Immature natural killer cell (primary cell): Measurements from ENCODE around the gene CD4. TPM values are rescaled to one million over a fixed set of nuclear protein-coding genes. Genes with fewer than 3 reads are reported as not detected.

Experiments used
- DNase-seq, 3 donors: peaks; one replicate each; pipeline ENCODE4 v3.0.0; 2022; ENCODE audit warnings: mixed read lengths in 1 of 3
- H3K27ac Mint-ChIP-seq, 6 donors: one replicate each; pipeline ENCODE4 v1.8.0; 2020; ENCODE audit warnings: mixed read lengths in 6 of 6, mild to moderate bottlenecking in 5 of 6, inconsistent platforms in 4 of 6, moderate library complexity in 3 of 6
- H3K27me3 Mint-ChIP-seq, 3 donors: one replicate each; pipeline ENCODE4 v1.8.0; 2020 to 2021; ENCODE audit warnings: low read depth in 3 of 3, mild to moderate bottlenecking in 3 of 3, mixed read lengths in 3 of 3, moderate library complexity in 3 of 3, inconsistent platforms in 1 of 3
- H3K36me3 Mint-ChIP-seq, 3 donors: one replicate each; pipeline ENCODE4 v1.8.0; 2020; ENCODE audit warnings: mixed read lengths in 3 of 3, inconsistent platforms in 2 of 3, mild to moderate bottlenecking in 2 of 3
- H3K4me1 Mint-ChIP-seq, 2 donors: one replicate each; pipeline ENCODE4 v1.8.0; 2020; ENCODE audit warnings: inconsistent platforms in 2 of 2, mild to moderate bottlenecking in 2 of 2, mixed read lengths in 2 of 2, moderate library complexity in 1 of 2
- H3K4me3 Mint-ChIP-seq, 5 donors: one replicate each; pipeline ENCODE4 v1.8.0; 2020; ENCODE audit warnings: mild to moderate bottlenecking in 5 of 5, mixed read lengths in 5 of 5, inconsistent platforms in 3 of 5, moderate library complexity in 3 of 5
- H3K9me3 Mint-ChIP-seq, 6 donors: one replicate each; pipeline ENCODE4 v1.8.0; 2020; ENCODE audit warnings: mild to moderate bottlenecking in 6 of 6, mixed read lengths in 6 of 6, inconsistent platforms in 4 of 6, moderate library complexity in 3 of 6
- polyA plus RNA-seq, 3 donors: library from polyadenylated mRNA; unstranded; fragments of 300-500 nt; fragmentation: Illumina TruSeq; gene quantifications; one replicate each; pipeline ENCODE4 v1.2.3, GENCODE V29; 2021

The CD4 gene
- polyA plus RNA-seq, 3 donors from 2014 or later = 2.0 to 11.7 (median 6.6) TPM

DNA sequence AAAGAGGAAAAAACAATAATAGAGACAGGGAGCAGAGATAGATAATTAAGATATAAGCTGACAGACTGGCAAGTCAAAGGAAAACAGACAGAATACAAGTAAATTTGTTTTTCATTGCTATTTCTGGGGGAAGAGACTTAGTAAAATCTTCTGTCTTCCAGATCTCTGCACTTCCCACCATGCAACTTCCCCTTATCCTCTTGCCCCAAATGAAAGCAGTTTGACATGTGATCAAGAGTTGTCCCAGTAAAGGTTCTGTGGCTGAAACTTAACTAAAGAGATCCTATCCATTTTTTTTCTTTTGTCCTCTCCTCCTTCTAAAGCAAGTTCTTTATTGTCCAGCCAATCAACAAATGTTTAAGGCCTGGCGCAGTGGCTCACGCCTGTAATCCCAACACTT, 34.9 kb upstream of the CD4 start:
- peaks cover 4 to 7% (median 4%) of the 10 kb centered on the region in 3 donors for H3K36me3 Mint-ChIP-seq
- peaks cover 22 to 24% of the 10 kb centered on the region in 2 donors for H3K4me1 Mint-ChIP-seq
- H3K27ac Mint-ChIP-seq = peak overlapping the region in 5 of 6 donors; percentile 2 to 99 (median 96)
- H3K27me3 Mint-ChIP-seq = peaks cover 4 to 11% (median 7%) of the 10 kb centered on the region in 3 donors
- no peak for DNase-seq
- H3K4me3 Mint-ChIP-seq = peak overlapping the region in 2 of 5 donors; percentile 9 to 51
- H3K9me3 Mint-ChIP-seq = no peaks in the 10 kb centered on the region

DNA sequence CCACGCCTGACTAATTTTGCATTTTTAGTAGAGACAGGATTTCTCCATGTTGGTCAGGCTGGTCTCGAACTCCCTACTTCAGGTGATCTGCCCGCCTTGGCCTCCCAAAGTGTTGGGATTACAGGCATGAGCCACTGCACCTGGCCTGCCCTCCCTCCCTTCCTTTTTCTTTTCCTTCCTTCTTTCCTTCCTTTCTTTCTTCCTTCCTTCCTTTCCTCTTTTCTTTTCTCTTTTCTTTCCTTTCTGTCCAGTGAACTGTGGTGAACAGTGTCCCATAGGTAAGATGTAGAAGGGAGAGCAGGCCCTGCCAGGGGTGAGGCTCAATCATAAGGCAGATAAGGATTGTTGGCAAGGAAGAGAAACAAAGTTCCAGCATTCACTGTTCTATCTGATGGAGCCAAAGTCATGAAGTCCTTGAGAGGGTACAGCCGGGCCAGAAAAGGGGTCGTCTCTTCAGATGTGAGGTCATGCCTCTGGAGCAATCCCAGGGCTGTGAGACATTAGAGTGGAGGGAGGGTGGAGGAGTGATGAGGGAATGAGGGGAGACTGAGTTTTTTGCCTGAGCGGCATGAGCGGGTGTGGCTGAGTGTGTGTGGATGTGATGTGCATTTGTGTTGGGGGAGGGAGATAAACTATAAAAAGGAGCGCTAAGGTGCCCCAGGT, 32.2 kb upstream of the CD4 start:
- Mint-ChIP-seq H3K4me3 (no peak overlapping the region), H3K4me1 (peaks cover 11 to 13% of the 10 kb centered on the region in 2 donors), H3K9me3 (no peaks in the 10 kb centered on the region), H3K36me3 (no peaks in the 10 kb centered on the region), H3K27me3 (peaks cover 4 to 10% (median 7%) of the 10 kb centered on the region in 3 donors), H3K27ac (peak overlapping the region in 1 of 6 donors; percentile 42)
- no peak for DNase-seq

DNA sequence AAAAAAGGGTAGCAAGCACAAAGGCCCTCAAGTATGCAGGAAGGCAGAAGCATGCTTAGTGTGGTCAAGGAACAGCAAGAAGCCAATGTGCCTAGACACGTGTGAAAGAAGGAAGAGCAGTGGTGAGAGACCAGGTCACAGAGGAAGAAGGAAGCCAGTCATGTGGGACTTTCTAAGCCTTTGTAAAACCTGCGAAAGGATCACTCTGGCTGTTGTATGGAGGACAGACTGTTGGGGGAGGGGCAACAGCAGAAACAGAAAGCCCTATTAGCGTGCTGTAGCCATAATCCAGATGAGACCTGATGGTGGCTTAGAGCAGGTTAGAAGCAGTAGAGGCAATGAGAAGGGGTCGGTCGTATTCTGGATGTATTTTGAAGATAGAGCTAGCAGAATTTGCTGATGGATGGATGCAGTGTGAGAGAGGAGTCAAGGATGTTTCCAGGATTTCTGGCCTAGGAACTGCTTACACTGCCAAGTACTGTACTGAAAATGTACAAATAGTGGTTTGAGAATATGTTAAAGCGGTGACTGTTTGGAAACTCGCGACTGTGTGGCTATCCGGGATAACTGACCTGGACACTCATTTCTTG, 30.7 kb upstream of the CD4 start:
- peaks cover 2 to 4% of the 10 kb centered on the region in 2 donors for H3K4me1 Mint-ChIP-seq
- no peaks in the 10 kb centered on the region for H3K9me3 Mint-ChIP-seq
- no peak overlapping the region for H3K4me3 Mint-ChIP-seq
- peaks cover 0 to 4% (median 3%) of the 10 kb centered on the region in 3 donors for H3K27me3 Mint-ChIP-seq
- no peaks in the 10 kb centered on the region for H3K36me3 Mint-ChIP-seq
- no peak for DNase-seq
- no peak overlapping the region for H3K27ac Mint-ChIP-seq

DNA sequence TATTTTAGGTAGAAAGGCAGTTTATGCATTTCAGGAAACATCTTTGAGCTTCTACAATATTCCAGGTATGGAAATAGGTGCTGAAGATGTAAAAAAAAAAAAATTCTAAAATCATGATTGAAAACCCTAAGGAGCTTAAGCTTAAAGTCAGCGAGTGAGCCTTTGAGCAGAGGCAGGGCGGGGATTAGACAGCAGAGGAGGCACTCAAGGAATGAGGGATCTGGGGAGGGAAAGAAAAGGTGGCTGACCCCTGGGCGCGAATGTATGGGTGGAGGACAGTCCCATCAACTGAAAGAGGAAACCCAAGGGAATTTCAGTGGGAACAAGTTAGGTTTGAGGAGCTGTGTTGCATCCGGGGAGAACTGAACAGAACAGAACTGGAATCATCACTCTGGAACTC, 29.6 kb upstream of the CD4 start:
- Mint-ChIP-seq H3K27ac (no peak overlapping the region), H3K27me3 (peaks cover 3 to 10% (median 7%) of the 10 kb centered on the region in 3 donors), H3K4me1 (peaks cover 9 to 10% of the 10 kb centered on the region in 2 donors), H3K36me3 (no peaks in the 10 kb centered on the region), H3K4me3 (no peak overlapping the region), H3K9me3 (no peaks in the 10 kb centered on the region)
- no peak for DNase-seq

DNA sequence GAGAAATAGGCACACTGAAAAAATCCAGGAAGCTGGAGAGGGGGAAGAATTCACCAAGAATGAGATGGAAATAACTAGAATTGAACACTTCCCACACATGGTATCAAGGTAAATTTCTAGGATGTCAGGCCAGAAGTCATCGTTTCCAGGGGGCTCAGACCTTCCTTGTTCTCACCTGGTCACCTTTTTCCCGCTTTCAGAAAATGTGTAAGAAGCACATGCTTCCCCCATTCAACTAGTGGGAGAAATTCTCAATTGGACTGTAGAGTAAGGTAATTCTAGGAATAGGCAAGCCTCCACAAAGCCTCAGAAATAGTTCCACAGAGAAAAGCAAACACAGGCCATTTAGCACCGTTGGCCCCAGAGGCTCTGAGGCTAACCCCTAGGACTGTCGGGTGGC, 25.9 kb upstream of the CD4 start:
- no peaks in the 10 kb centered on the region for H3K36me3 Mint-ChIP-seq
- peaks cover 9 to 15% (median 14%) of the 10 kb centered on the region in 3 donors for H3K27me3 Mint-ChIP-seq
- H3K4me3 Mint-ChIP-seq = peak overlapping the region in 1 of 5 donors; percentile 13
- H3K9me3 Mint-ChIP-seq = no peaks in the 10 kb centered on the region
- H3K27ac Mint-ChIP-seq = no peak overlapping the region
- no peak for DNase-seq
- peaks cover 26 to 31% of the 10 kb centered on the region in 2 donors for H3K4me1 Mint-ChIP-seq

DNA sequence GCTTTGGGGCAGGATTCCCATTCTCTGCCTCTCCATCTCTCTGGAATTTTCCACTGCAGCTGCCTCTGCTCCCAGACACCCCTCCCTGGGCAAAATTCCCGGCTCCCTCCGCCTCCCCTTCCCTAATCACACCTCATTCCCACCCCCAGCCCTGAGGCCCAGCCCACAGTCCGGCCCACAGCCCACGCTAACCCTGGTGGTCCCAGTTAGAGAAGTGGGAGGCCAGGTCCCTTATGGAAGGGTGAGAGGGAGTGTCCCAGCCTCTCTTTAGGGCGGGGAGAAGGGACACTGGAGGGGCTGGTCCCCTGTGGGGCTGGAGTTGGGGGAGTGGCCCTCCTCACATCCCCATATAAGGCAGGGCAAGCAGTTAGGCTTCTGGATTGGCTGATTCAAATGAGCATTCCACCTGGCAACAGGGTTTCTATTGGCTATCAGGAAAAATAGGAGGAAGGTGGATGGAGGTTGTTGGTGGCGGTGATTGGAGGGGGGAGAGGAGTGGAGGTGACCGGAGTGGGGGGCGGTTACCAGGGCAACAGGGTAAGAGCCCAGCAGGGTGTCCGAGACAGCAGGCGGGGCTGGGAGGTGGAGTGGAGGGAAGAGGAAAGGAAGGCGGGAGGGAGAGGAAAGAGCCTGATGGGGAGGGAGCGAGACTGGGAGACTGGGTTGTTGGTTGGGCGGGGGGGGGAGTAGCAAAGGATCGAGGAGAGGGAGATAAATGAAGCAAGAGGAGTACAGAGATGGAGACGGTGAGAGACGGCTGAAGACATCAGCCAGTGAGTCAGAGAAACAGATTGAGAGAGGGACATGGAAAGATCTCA, 25.1 kb upstream of the CD4 start:
- Mint-ChIP-seq H3K27me3 (peaks cover 13 to 16% (median 15%) of the 10 kb centered on the region in 3 donors), H3K27ac (peak overlapping the region in 2 of 6 donors; percentile 53 to 60)
- DNase-seq = peak; percentile 70 to 77 (median 71)

DNA sequence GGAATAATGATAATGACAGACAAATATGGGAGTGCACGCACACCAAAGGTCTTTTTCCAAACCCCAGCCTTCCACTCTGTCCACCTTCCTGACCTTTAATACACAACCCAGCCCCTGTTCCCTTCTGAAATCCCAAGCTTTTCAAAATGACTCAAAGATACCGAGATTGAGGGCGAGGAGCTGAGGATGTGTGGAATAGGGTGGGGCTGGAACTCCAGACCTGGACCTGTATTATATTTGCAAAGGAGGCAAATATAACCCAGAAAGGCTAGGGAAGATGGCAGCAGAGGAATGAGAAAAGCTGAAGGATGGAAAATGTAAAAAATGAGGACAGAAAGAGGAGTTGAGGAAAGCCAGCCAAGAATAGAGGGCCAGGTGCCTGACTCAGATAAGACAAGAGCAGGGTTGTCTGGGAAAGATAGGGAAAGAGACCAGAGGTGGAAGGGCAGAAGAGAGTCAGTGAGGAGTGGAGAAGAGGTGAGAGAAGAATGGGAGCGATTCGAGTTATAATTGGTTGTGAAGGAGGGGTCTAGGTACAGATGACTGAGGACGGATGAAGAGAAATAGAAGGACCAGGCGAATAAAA, 24.2 kb upstream of the CD4 start:
- peaks cover 13 to 18% (median 15%) of the 10 kb centered on the region in 3 donors for H3K27me3 Mint-ChIP-seq
- no peaks in the 10 kb centered on the region for H3K9me3 Mint-ChIP-seq
- no peak for DNase-seq
- peaks cover 26 to 31% of the 10 kb centered on the region in 2 donors for H3K4me1 Mint-ChIP-seq
- peak overlapping the region; percentile 76 to 86 (median 80) for H3K4me3 Mint-ChIP-seq
- H3K27ac Mint-ChIP-seq = peak overlapping the region in 4 of 6 donors; percentile 43 to 67 (median 52)
- H3K36me3 Mint-ChIP-seq = no peaks in the 10 kb centered on the region

More for the DNA sequence above, 25.1 kb upstream of the CD4 start:
- peaks cover 26 to 31% of the 10 kb centered on the region in 2 donors for H3K4me1 Mint-ChIP-seq
- no peaks in the 10 kb centered on the region for H3K9me3 Mint-ChIP-seq
- no peaks in the 10 kb centered on the region for H3K36me3 Mint-ChIP-seq
- H3K4me3 Mint-ChIP-seq = peak overlapping the region; percentile 42 to 84 (median 63)

DNA sequence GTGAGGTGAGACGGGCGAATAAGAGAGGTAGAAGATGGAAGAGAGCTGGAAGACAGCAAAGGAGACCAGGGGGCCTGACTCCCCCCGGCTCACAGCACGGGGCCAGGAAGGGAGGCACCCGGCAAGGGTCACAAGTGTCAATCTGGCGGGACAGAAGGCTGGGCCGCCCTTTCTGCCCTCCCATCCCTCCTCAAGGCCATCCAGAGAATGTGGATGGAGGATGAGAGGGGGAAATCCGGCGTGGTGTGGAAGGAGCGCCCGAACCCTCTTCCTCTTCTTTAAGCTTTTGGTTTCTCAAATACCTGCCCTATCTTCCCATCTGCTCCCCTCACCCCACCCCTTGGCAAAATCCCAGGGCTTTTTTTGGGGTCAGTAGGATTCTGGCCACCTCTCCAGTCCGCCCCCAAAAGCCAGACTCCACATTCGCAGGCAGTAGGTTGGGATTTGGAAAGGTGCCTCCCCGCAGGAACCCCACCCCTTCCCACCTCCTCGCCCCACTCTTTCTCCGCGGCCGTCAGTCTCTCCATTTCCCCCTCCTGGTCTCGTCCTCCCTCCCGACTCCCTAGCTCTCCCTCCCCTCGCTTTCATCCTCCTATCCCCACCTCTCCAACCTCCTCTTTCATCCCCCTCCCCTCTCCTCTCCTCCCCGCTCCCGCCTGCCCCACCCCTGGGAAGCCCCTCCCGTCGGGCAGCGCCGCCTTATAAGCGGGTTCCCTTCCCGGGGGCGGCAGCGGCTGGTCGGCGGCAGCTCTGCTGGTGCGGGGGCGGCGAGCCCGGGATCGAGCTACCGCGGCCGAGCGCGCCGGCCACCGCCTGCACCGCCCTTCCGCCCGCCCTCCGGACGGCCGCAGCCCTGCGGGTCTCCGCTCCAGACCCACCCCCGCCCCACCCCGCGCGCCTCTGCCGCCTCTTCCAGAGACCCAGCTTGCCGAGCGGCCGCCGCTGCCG, 23.4 kb upstream of the CD4 start, which contains the start of gene PTMS:
Gene PTMS (plus strand): TSS at position 730 of the 948 bp plus-strand sequence. CDS start 343 bp downstream, outside the sequence.
- Mint-ChIP-seq H3K27me3 (peaks cover 14 to 19% (median 15%) of the 10 kb centered on the region in 3 donors), H3K9me3 (no peaks in the 10 kb centered on the region), H3K4me3 (peak within 1 kb of the TSS; percentile 80 to 88 (median 86)), H3K4me1 (peaks cover 26 to 31% of the 10 kb centered on the region in 2 donors), H3K36me3 (no peaks in the 10 kb centered on the region), H3K27ac (peak within 1 kb of the TSS in 4 of 6 donors; percentile 30 to 83 (median 46))
- DNase-seq = no peak

DNA sequence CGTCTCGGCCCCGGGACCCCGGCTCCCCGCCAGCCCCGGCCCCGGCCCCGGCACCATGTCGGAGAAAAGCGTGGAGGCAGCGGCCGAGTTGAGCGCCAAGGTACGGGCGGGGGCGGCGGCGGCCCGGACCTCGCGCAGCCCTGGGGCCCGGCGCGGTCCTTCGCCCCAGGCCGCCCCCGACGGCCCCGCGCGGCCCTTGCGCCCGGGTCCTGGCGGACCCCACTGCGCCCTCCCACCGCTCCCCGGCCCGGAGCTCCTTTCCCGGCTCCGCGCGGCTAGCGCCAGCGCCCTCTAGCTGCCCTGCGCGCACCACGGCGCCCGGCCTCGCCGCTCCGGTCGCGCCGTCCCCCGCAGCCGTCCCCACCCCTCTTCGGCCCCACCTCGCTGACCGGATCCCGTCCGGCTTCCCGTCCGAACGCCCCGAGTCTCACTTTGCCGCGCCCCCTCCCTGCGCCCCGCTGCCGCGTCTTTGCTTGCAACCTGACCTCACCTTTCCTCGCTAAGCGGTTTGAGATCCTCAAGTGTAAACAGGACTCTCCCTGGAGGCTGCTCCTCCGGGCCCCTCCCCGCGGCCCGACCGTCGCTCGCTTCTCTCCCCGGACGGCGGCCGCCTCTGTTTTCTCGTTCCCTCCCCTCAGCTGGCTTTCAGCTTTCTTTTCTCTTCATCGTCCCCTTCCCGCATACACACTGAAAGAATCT, 22.5 kb upstream of the CD4 start:
- H3K4me1 Mint-ChIP-seq = peaks cover 26 to 31% of the 10 kb centered on the region in 2 donors
- no peaks in the 10 kb centered on the region for H3K9me3 Mint-ChIP-seq
- H3K27ac Mint-ChIP-seq = peak overlapping the region in 1 of 6 donors; percentile 83
- peak; percentile 52 to 55 (median 53) for DNase-seq
- H3K27me3 Mint-ChIP-seq = peaks cover 14 to 19% (median 18%) of the 10 kb centered on the region in 3 donors
- no peaks in the 10 kb centered on the region for H3K36me3 Mint-ChIP-seq
- peak overlapping the region; percentile 62 to 88 (median 86) for H3K4me3 Mint-ChIP-seq

DNA sequence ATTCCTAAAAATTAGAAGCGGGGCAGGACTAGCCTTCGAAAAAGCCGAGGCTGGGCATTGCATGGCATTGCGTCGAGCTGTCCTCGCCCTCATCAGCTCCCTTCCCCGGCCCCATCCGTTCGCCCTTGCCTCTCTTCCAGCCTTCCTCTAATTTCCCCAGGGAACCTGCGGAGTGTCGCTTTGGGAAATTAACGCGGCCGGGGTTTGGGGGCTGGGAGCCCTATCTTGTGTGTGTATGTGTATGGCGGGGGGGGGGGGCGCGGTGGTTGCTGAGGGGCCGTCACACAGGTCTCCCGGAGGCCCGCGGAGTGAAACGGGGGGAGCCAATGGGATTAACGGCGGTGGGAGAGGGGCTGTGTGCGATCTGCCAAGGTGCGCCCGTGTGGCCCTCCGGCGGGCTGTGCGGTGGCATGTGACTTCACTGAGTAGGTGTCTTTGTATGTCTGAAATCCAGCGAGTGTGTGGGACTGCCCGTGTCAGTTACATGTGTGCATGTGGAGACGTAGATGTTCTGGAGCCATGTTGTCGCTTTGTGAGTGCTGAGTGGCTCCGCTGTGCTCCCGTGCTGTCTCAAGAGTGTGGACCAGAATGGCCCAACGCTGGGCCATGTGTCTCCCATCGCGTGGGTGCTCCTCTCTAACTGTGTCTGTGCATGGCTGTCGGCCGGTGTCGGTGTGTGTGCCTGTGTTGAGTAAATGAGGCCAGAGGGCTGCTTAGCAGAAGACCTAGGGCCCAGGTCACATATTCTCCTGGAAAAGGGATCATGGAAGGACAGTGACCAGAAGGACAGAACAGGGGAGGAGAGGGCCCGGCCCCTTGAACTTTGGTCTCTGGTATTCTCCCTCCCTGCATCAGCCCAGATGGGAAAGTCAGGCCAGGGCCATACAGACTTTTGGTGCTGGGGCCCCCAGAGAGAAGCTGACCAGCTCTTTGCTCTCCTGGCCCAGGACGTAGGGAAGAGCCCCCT, 21.7 kb upstream of the CD4 start:
- Mint-ChIP-seq H3K9me3 (no peaks in the 10 kb centered on the region), H3K4me3 (peak overlapping the region; percentile 62 to 88 (median 86)), H3K36me3 (no peaks in the 10 kb centered on the region), H3K4me1 (peaks cover 26 to 31% of the 10 kb centered on the region in 2 donors), H3K27me3 (peaks cover 17 to 19% (median 18%) of the 10 kb centered on the region in 3 donors), H3K27ac (peak overlapping the region in 2 of 6 donors; percentile 55 to 83)
- DNase-seq = no peak

DNA sequence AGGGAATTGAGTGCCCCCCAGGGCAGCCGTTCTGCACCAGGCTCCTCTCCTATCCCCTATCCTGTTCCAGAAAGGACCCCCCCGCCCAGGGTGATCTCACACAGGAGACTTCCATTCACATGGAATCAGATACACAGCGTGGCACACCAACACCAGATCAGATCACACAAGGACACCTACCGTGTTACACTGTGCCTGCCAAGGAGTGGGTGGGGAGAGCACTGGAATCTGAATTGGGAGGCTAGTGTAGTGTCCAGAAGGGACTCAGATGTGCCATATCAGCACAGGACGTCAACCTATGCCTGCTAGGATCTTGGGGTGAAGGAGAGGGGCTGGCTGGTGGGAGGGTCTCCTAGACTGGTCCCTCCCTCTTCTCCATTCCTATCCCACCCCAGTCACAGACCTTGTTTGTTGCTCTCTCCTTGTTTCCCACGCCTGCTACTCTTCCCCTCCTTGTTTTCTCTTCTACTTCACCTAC, 20.9 kb upstream of the CD4 start:
- Mint-ChIP-seq H3K4me1 (peaks cover 26 to 31% of the 10 kb centered on the region in 2 donors), H3K27ac (peak overlapping the region in 1 of 6 donors; percentile 30), H3K4me3 (peak overlapping the region in 3 of 5 donors; percentile 6 to 64 (median 41)), H3K27me3 (peaks cover 18 to 19% (median 18%) of the 10 kb centered on the region in 3 donors), H3K36me3 (no peaks in the 10 kb centered on the region), H3K9me3 (no peaks in the 10 kb centered on the region)
- DNase-seq = no peak
